Neuronal stem cell (in vitro differentiated cells): ENCODE measurements around the gene C10orf53.
A peak's percentile ranks its signal among the peaks of the same experiment; 100 is the strongest.

Source experiments
- DNase-seq: peaks from one replicate; pipeline ENCODE4 v3.0.0-alpha.2; 2013; ENCODE audit warnings: low spot score
- H2AFZ ChIP-seq: one replicate; pipeline ENCODE4 v1.6.1; 2013; ENCODE audit warnings: mild to moderate bottlenecking, low read length, inconsistent platforms
- H2AK5ac ChIP-seq: 2 replicates; pipeline ENCODE4 v1.6.1; 2013; ENCODE audit warnings: low read depth, mild to moderate bottlenecking, inconsistent platforms, low read length, moderate library complexity, mixed read lengths
- H2BK120ac ChIP-seq: 2 replicates; pipeline ENCODE4 v1.6.1; 2013; ENCODE audit warnings: low read depth, mild to moderate bottlenecking, inconsistent platforms, low read length, moderate library complexity, mixed read lengths
- H2BK12ac ChIP-seq: one replicate; pipeline ENCODE4 v1.6.1; 2013; ENCODE audit warnings: low read length, inconsistent platforms
- H2BK15ac ChIP-seq: 2 replicates; pipeline ENCODE4 v1.6.1; 2013; ENCODE audit warnings: mild to moderate bottlenecking, low read length, inconsistent platforms, mixed read lengths
- H2BK5ac ChIP-seq: one replicate; pipeline ENCODE4 v1.6.1; 2013; ENCODE audit warnings: inconsistent platforms, mild to moderate bottlenecking, low read length, moderate library complexity
- H3K14ac ChIP-seq: one replicate; pipeline ENCODE4 v1.6.1; 2013; ENCODE audit warnings: low read length, inconsistent platforms
- H3K18ac ChIP-seq: 2 replicates; pipeline ENCODE4 v1.6.1; 2013; ENCODE audit warnings: low read length, inconsistent platforms
- H3K23ac ChIP-seq: 2 replicates; pipeline ENCODE4 v1.6.1; 2013; ENCODE audit warnings: low read depth, mild to moderate bottlenecking, mixed read lengths, low read length, inconsistent platforms; ENCODE audit not compliant: poor library complexity
- H3K27ac ChIP-seq: replicated peaks from 3 replicates; pipeline ENCODE4 v1.5.1; 2013; ENCODE audit warnings: low read length, inconsistent platforms
- H3K27me3 ChIP-seq, 3 experiments: 2 replicates each; pipeline ENCODE4 v1.6.1; 2013; ENCODE audit warnings: low read length in 3 of 3, mild to moderate bottlenecking in 2 of 3, inconsistent platforms in 1 of 3, low read depth in 1 of 3, mixed read lengths in 1 of 3, moderate library complexity in 1 of 3; ENCODE audit not compliant: control insufficient read depth in 3 of 3, insufficient read depth in 3 of 3
- H3K36me3 ChIP-seq, 2 donors: replicated peaks in 1 of 2; 2 replicates each; pipeline ENCODE4 v1.6.1; 2013; ENCODE audit warnings: low read length in 2 of 2; ENCODE audit not compliant: control insufficient read depth in 2 of 2, insufficient read depth in 2 of 2
- H3K4ac ChIP-seq: 2 replicates; pipeline ENCODE4 v1.6.1; 2013; ENCODE audit warnings: inconsistent platforms, mild to moderate bottlenecking, low read length, moderate library complexity
- H3K4me1 ChIP-seq, 2 donors: 1 replicate in 1 of 2; 2 replicates in 1 of 2; pipeline ENCODE4 v1.6.1; 2013; ENCODE audit warnings: low read length in 2 of 2, low read depth in 1 of 2; ENCODE audit not compliant: control insufficient read depth in 2 of 2, insufficient read depth in 1 of 2
- H3K4me2 ChIP-seq: one replicate; pipeline ENCODE4 v1.6.1; 2013; ENCODE audit warnings: mild to moderate bottlenecking, low read length, inconsistent platforms; ENCODE audit not compliant: insufficient read depth, poor library complexity, severe bottlenecking
- H3K4me3 ChIP-seq, 2 donors: 2 replicates each; pipeline ENCODE4 v1.5.1; 2013; ENCODE audit warnings: low read length in 2 of 2, mild to moderate bottlenecking in 2 of 2, inconsistent platforms in 1 of 2, moderate library complexity in 1 of 2
- H3K79me1 ChIP-seq: one replicate; pipeline ENCODE4 v1.6.1; 2013; ENCODE audit warnings: low read depth, mild to moderate bottlenecking, inconsistent platforms, low read length, moderate library complexity
- H3K9ac ChIP-seq: one replicate; pipeline ENCODE4 v1.6.1; 2013; ENCODE audit warnings: mild to moderate bottlenecking, low read depth, low read length, inconsistent platforms; ENCODE audit not compliant: poor library complexity
- H3K9me3 ChIP-seq, 2 donors: replicated peaks in 1 of 2; 2 replicates each; pipeline versions ENCODE3 to v1.6.1; 2013; ENCODE audit warnings: low read length in 2 of 2, mild to moderate bottlenecking in 2 of 2, inconsistent platforms in 1 of 2, low read depth in 1 of 2, mixed read lengths in 1 of 2, moderate library complexity in 1 of 2; ENCODE audit not compliant: control insufficient read depth in 2 of 2, insufficient read depth in 1 of 2
- H4K8ac ChIP-seq: one replicate; pipeline ENCODE4 v1.6.1; 2013; ENCODE audit warnings: low read depth, mild to moderate bottlenecking, inconsistent platforms, low read length, moderate library complexity
- H4K91ac ChIP-seq: one replicate; pipeline ENCODE4 v1.6.1; 2013; ENCODE audit warnings: low read length, low read depth, mild to moderate bottlenecking, inconsistent platforms; ENCODE audit not compliant: poor library complexity
- WGBS, 2 donors: extraction: QIAGEN DNeasy Blood & Tissue Kit; methylation state at CpG; one replicate each; pipeline ENCODE4 v1.1.7; 2013; ENCODE audit warnings: missing lambda C conversion rate in 2 of 2, mixed read lengths in 1 of 2; ENCODE audit not compliant: insufficient read length in 2 of 2, insufficient replicate concordance in 1 of 2; ENCODE audit errors: extremely low coverage in 2 of 2; 5-methylcytosine and 5-hydroxymethylcytosine counted together

Gene C10orf53

DNA sequence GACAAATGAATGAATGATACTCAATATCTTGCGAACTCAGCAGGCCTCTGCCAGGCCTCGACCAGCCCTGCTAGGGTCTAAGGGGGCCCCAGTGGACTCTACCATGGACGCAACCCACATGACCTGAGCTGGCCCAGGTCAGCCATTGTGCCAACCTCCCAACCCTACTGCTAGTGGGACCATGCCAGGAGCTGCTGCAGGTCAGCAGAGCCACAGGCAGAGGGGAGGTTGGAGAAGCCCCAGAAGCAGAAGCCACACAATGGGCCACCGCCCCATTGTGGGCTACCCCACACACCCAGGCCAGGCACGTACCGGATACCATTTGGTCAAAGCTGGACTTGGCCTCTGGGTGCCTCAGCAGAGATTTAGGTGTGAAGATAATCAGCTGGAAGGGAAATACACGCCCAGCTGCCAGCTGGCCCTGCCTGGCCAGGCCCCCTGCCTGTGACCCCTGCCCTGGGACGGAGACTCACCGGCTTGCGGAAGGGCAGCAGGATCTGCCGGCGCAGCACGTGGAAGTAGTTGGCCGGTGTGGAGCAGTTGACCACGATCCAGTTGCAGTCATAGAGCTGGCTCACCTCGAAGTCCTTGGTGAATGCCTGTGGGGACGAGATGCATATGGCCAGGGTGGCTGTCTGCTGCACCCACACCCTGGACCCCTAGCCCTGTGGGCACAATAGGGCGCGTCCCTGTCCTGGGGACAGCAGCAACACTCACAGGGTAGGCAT, 58.2 kb downstream of the C10orf53 start:
- no peak overlapping the region for H3K4me2 ChIP-seq
- WGBS, 2 donors: no CpG with 5 or more reads among the region's 19 CpGs
- H4K91ac ChIP-seq: no peak overlapping the region
- H3K14ac ChIP-seq: peak overlapping the region; percentile 47
- peaks cover 0 to 2% (median 0%) of the 10 kb centered on the region in 3 experiments for H3K27me3 ChIP-seq
- DNase-seq: no peak
- peak overlapping the region; percentile 66 for H3K23ac ChIP-seq
- no peak overlapping the region for H4K8ac ChIP-seq
- no peak overlapping the region for H3K9ac ChIP-seq
- no peak overlapping the region for H2BK12ac ChIP-seq
- H2BK120ac ChIP-seq: no peak overlapping the region
- H2AFZ ChIP-seq: no peak overlapping the region
- peak overlapping the region; percentile 80 for H2BK5ac ChIP-seq
- peaks cover 0 to 5% of the 10 kb centered on the region in 2 donors for H3K9me3 ChIP-seq
- no peaks in the 10 kb centered on the region for H3K36me3 ChIP-seq
- no peak overlapping the region for H3K27ac ChIP-seq
- H2AK5ac ChIP-seq: no peak overlapping the region
- H3K4ac ChIP-seq: no peak overlapping the region
- H3K4me3 ChIP-seq: no peak overlapping the region
- H3K79me1 ChIP-seq: peaks cover 4% of the 10 kb centered on the region
- H2BK15ac ChIP-seq: no peak overlapping the region
- no peaks in the 10 kb centered on the region for H3K4me1 ChIP-seq
- H3K18ac ChIP-seq: no peak overlapping the region

DNA sequence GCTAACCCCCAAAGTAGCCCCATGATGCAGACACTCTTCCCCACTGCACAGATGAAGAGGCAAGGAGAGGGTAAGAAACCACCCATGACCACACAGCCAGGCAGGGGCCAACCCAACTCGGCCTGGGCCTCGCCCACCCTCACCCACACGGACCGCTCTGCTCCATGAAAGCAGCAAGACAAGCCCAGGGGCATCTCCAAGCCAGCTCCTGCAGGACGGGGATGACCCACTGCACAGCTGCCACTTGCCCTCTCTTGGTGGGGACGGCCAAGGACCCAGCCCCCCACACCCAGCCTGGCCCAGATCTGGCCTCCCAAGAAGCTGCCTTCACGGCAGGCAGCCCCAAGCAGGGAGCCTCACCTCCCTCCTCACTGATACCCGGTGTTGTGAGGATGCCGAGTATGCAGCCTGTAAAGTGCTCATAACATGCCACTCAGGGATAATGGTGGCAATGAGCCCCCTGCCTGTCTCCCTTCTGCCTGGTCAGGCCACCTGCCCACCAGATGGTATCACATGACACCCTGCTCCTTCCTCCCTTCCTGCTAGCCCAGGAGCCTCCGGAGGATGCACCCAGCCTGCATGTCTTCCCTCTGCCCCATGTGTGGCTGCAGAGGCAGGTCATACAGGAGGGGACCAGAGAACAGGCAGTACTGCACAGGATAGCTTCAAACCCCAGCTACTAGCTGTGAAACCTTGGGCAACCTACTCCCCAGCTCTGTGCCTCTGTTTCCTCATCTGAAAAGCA, 59.3 kb downstream of the C10orf53 start:
- H3K4me3 ChIP-seq: no peak overlapping the region
- H3K27ac ChIP-seq: no peak overlapping the region
- H3K4me2 ChIP-seq: no peak overlapping the region
- H2BK12ac ChIP-seq: no peak overlapping the region
- H2BK120ac ChIP-seq: no peak overlapping the region
- no peak overlapping the region for H3K23ac ChIP-seq
- no peak overlapping the region for H3K9ac ChIP-seq
- peaks cover 0 to 2% (median 0%) of the 10 kb centered on the region in 3 experiments for H3K27me3 ChIP-seq
- H4K91ac ChIP-seq: no peak overlapping the region
- no peak for DNase-seq
- no peak overlapping the region for H2BK5ac ChIP-seq
- H3K18ac ChIP-seq: peak overlapping the region; percentile 55
- peaks cover 4% of the 10 kb centered on the region for H3K79me1 ChIP-seq
- no peak overlapping the region for H2AK5ac ChIP-seq
- peaks cover 0 to 5% of the 10 kb centered on the region in 2 donors for H3K9me3 ChIP-seq
- H3K4ac ChIP-seq: no peak overlapping the region
- WGBS, 2 donors: no CpG with 5 or more reads among the region's 10 CpGs
- no peaks in the 10 kb centered on the region for H3K36me3 ChIP-seq
- no peak overlapping the region for H3K14ac ChIP-seq
- H3K4me1 ChIP-seq: no peaks in the 10 kb centered on the region
- no peak overlapping the region for H2BK15ac ChIP-seq
- peak overlapping the region; percentile 19 for H4K8ac ChIP-seq
- H2AFZ ChIP-seq: no peak overlapping the region

DNA sequence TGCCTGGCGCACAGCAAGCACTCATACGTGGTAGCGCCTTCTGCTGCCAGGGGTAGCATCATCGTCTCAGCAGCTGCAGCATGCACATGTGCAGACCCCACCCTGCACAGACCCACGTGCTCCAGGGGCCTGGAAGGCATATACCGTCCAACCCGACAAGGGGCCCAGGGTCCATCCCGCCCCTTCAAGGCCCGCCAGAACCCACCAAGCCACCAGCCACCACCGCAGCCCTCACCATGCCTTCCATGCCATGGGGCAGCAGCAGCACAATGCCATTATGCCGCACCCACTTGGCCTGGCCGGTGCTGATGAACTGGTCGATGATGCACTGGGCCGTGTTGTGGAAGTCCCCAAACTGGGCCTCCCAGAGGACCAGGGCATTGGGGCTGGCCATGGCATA, 60.0 kb downstream of the C10orf53 start:
- WGBS, 2 donors: no CpG with 5 or more reads among the region's 14 CpGs
- Histone ChIP-seq H3K4ac (no peak overlapping the region), H3K79me1 (peaks cover 4% of the 10 kb centered on the region), H2BK15ac (no peak overlapping the region), H3K36me3 (no peaks in the 10 kb centered on the region), H3K23ac (no peak overlapping the region), H3K4me3 (peak overlapping the region in 1 of 2 donors; percentile 48), H3K27me3 (peaks cover 0 to 2% (median 0%) of the 10 kb centered on the region in 3 experiments), H4K91ac (no peak overlapping the region), H2BK120ac (no peak overlapping the region), H3K4me1 (no peaks in the 10 kb centered on the region), H3K4me2 (no peak overlapping the region), H3K9me3 (peaks cover 0 to 5% of the 10 kb centered on the region in 2 donors), H3K14ac (no peak overlapping the region), H3K18ac (no peak overlapping the region), H2BK12ac (no peak overlapping the region), H4K8ac (no peak overlapping the region), H3K9ac (no peak overlapping the region), H2BK5ac (no peak overlapping the region), H2AFZ (no peak overlapping the region), H3K27ac (no peak overlapping the region), H2AK5ac (no peak overlapping the region)
- DNase-seq: no peak
